ENCODE measurements around the gene EDDM13.
"Not testable (repeated sequence)": the region's sequence is repeated elsewhere in the genome, so short reads cannot be mapped to it uniquely, and the experiment has no call there.

Gene EDDM13

DNA sequence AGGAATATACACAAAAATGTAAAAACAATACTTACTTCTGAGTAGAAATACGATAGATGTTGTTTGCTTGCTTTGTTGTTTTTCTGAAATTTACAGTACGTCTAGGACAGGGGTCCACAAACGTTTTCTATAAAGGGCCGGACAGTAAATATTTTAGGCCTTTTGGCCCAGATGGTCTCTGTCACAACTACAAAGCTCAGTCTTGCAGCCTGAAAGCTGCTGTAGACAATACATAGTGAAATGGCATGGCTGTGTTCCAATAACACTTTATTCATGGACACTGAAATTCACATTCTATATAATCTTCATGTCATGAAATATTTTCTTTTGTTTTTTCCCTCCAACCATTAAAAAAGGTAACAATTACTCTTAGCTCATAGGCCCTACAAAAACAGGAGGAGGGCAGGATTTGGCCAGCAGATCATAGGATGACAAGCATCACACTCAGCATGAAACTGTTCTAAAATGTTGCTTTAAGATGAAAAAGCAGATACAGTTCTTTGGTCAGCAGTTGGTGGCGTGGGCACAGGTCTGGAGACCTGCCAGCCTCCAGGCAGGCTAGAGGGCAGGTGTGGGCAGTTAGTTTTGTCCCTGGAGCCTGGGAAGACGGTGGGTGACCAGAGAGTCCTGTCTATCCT is at the start of gene EDDM13:
EDDM13 (plus strand) TSS at position 588 of the 638 bp plus-strand sequence. CDS start 87 bp downstream, outside the sequence.
- no peak for DNase-seq
- intact Hi-C loops (cut with DNase I), result no loop called here

GRCh38 chr19:56222901-56223300 is 49.6 kb upstream of the EDDM13 start:
- DNase-seq, result no peak
- intact Hi-C loops (cut with DNase I), result no loop called here

- no peak for DNase-seq
- intact Hi-C loops (cut with DNase I), result no loop called here
Measured at GRCh38 chr19:56223481-56223880, 49.1 kb upstream of the EDDM13 start.

DNA sequence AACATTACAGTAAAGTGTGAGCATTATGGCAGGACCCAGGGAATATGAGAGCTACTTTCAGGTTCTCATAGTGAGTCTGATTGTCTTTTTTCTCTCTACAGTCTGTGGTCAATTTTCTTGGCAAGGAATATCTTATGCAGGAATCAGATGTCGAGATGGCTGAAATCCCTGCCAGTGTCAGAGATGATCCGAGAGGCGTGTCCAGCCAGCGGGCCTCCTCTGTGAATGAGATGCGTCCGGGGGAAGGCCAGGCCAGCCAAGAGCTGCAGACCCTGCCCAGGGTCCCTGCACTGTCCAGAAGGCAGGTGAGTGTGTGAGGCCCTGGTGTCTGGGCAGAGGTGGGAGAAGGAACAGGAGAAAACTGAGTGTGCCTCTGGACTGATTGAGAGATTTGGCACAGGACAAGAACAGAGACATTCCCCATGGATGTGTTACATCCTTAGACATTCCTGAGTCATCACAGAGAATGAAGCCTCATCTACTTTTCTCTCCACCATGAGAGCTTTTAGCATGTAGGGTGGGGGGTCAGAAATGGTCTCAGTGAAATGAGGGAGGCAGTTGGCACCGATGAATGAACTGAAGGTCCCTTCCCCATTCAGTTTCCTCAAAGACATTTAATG is 27.3 kb upstream of the EDDM13 start:
- DNase-seq, result no peak
- intact Hi-C loops (cut with DNase I), result no loop called here

GRCh38 chr19:56245764-56246163 is 26.8 kb upstream of the EDDM13 start:
- DNase-seq; intact Hi-C loops (cut with DNase I): not testable (repeated sequence)

DNA sequence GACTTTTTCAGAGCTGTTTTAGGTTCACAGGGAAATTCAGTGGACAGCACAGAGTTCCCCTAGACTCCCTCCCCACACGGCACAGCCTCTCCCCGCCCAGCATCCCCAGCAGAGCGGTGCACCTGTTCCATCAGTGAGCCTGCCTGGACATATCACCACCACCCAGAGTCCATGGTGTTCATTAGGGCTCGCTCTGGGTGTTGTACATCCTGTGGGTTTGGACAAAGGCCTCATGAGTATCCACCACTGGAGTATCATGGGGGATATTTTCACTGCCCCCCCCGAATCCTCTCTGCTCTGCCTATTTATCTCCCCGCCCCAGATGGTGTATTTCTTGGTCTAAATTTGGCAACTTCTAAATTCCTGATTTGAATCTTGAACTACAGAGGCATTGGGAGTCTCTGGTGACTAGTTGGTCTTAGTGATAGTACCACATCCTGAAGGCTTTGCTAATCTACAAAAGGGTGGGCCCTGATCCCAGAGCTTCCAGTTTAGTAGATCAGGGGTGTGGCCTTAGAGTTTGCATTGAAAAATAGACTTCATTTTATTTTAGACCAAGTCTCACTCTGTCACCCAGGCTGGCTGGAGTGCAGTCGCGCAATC is 23.7 kb upstream of the EDDM13 start:
- intact Hi-C loops (cut with DNase I), result not testable (repeated sequence)

DNA sequence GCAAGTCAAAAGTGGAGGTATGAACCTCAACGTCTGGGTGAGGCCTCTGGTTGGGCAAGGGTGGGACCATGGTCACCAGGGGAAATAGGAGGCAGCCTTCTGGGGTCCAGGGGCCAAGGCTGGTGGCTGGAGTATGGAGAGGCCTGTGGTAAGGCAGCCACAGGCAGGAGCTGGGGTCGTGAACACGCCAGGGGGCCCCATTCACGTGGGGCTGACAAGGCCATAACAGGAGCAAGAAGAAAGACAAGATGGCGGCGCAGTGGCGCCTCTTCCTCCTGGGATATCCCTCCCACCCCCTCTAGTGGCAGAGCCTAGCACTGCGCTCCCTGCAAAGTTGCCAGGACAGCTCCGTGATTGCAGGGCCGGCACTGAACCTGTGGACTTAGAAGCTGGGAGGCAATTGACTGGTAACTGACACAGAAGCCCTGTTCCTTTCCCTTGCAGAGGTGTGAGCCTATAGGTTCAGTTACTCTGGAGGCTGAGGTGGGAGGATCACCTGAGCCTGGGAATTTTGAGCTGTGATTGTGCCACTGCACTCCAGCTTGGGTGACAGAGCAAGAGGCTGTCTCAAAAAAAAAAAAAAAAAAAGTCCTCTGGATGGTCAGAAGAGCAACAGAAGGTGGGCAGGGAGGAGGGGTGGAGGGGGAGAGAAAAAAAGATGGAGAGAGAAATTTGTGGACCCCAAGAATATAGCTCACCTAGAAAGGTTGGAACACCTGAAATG is 19.7 kb upstream of the EDDM13 start:
- DNase-seq, result peak; percentile 33 to 85 (median 70)
- intact Hi-C loops (cut with DNase I), result no loop called here

More for the DNA sequence above, 23.7 kb upstream of the EDDM13 start:
- not testable (repeated sequence) for DNase-seq

DNA sequence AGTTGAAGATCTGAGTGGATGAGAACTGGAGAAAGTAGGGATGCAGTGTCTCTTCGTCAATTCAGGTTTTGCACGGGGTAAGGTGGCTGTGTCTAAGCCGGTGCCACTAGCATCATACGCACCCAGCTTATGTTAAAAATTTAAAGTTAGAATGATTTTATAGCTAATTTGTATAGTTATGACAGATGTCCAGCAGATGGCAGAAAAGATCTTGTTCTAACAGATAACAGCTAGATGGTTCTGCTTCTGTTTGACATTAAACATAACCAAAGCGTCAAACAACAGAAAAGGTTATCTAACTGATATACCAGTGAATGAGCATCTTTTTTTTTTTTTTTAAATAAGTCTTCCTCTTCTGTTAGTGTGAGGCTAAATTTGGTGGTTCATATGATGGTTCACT is 18.8 kb upstream of the EDDM13 start:
- intact Hi-C loops (cut with DNase I), result no loop called here
- DNase-seq, result peak in 2 of 42 donors; percentile 3 to 40

- DNase-seq, result no peak
- intact Hi-C loops (cut with DNase I), result no loop called here
Measured at GRCh38 chr19:56258272-56258671, 14.3 kb upstream of the EDDM13 start.

- DNase-seq, result no peak
- intact Hi-C loops (cut with DNase I), result no loop called here
Measured at GRCh38 chr19:56261145-56261544, 11.4 kb upstream of the EDDM13 start.

- intact Hi-C loops (cut with DNase I), result not testable (repeated sequence)
Measured at GRCh38 chr19:56261932-56262331, 10.6 kb upstream of the EDDM13 start.

DNA sequence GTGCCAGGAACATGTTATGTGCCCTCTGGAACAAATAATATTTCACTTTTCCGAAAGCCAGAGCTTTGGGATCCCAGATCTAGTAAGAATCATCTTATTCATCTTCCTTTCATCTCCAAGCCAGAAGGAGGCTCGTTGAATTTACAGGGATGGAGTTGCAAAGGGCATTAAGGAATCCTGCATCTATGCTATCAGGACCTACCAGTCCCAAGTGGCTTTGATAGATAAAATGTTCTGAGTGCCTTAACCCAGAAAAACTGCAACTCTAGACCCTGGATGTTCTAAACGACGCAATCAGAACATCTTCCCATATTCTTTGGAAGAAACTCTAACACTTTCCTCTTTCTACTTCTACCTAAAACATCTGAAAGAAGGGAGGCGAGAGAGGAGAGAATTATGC is 9.2 kb upstream of the EDDM13 start:
- intact Hi-C loops (cut with DNase I), result no loop called here
- DNase-seq, result no peak

More at GRCh38 chr19:56261932-56262331, 10.6 kb upstream of the EDDM13 start:
- DNase-seq, result not testable (repeated sequence)

DNA sequence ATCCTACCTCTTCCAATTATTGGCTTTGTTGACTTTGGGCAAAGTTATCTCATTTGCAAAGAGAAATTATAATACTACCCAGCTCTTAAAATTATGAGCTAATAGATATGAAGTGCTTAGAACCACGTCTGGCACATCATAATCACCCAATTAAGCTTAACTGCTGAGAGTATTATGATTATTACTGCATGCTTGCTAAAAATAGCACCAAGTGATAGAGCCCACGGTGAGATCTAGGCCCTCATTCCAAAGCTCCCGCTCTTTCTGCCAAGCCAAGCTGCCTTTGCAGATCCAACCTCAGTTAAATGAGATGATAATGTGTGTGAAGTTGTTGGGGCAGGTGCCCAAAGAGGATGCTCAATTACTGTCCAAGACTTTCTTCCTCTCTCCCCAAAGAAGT is 6.5 kb upstream of the EDDM13 start:
- intact Hi-C loops (cut with DNase I), result no loop called here
- DNase-seq, result no peak

DNA sequence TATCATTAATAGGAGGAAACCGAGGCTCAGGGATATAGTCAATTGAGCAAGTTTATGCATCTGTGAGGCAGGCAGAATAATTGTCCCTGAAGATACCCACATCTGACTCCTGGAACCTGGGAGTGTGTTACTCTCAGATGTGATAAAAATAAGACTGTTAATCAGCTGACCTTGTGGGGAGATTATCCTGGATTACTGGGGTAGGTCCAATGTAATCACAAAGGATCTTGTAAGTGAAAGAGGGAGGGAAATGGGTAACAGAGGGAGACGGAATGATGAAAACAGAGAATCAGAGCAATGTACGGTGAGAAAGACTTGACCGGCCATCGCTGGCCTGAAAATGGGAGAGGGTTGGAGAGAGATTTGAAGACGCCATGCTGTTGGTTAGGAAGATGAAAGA is 3.2 kb upstream of the EDDM13 start:
- DNase-seq, result no peak
- intact Hi-C loops (cut with DNase I), result no loop called here

DNA sequence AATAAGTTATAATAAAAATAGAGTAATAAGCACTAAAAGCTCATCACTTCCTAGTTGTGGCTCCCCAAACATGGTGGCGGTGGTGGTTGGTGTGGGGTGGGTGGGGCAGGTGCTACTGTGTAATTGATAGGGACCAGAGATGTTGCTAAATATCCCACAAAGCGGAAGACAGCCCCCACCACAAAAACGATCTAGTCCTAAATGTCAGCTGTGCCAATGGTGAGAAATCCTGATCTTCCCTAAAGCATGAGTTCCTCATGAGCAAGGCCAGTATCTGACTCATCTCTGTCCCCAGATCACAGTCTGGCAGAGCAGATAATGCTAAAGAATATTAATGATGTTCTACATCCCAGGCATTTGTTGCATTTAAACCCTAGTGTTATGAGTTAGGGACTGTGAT is 1.9 kb upstream of the EDDM13 start:
- intact Hi-C loops (cut with DNase I), result no loop called here
- no peak for DNase-seq

- intact Hi-C loops (cut with DNase I), result no loop called here
Measured at GRCh38 chr19:56271151-56271550, 1.4 kb upstream of the EDDM13 start.

DNA sequence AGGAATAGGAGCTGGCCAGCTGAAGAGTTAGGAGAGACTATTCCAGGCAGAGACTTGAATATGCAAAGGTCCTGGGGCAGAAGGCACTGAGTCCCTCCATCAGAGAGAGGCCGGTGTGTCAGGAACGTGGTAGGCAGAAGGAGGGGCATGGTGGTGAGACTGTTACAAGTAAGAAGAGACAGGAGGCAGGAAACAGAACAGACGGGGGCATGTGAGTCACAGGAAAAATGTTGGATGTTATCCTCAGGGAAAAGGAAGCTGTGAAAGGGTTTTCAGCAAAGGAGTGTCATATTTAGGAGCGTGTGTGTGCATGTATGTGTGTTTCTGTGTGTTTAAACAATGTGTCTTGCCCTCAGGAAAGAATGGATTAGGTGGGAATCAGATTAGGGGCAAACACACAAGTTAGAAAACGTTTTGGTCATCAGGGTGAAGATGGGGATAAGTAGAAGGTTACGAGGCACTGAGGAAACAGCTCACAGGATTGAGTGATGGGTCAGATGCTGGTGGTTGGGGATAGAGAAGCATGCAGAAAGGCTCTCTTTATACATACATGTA is 1.1 kb downstream of the EDDM13 start:
- intact Hi-C loops (cut with DNase I), result no loop called here
- DNase-seq, result no peak

More at GRCh38 chr19:56271151-56271550, 1.4 kb upstream of the EDDM13 start:
- no peak for DNase-seq

GRCh38 chr19:56282809-56283208 is 10.3 kb downstream of the EDDM13 start:
- intact Hi-C loops (cut with DNase I), result no loop called here
- DNase-seq, result no peak

DNA sequence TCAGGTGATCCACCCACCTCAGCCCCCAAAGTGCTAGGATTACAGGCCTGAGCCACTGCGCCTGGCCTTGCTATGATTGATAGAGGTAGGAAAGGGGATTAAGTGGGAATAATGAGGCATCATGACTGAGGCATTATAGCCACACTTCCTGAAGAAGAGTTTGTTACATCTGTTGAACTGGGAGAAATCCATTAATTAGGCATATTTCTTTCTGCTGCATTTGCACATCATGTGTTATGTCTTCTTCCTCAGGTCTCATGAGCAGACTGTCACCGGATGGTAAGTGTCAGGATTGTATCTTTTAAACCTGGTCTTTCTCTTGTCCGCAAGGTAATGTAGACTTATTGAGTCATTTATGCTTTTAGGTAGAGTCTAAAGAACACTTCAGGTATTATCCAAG is 12.2 kb downstream of the EDDM13 start:
- no peak for DNase-seq

GRCh38 chr19:56290104-56290503 is 17.6 kb downstream of the EDDM13 start:
- intact Hi-C loops (cut with DNase I), result no loop called here
- DNase-seq, result no peak

More for the DNA sequence above, 12.2 kb downstream of the EDDM13 start:
- intact Hi-C loops (cut with DNase I), result no loop called here
